ENCODE measurements around the gene DNM3. TPM values are rescaled to one million over a fixed set of nuclear protein-coding genes. Genes with fewer than 3 reads are reported as not detected.

DNM3 gene
- total RNA-seq, 2 experiments from 2014 or later: 1.7 to 2.2 TPM

- no peaks in the 10 kb centered on the region for H3K9me3 Mint-ChIP-seq (ENCODE audit: low read depth)
- no peaks in the 10 kb centered on the region for H3K27me3 Mint-ChIP-seq
- ATAC-seq (no peak), DNase-seq (no peak)
- CTCF ChIA-PET: no interaction called here
- H3K4me1 Mint-ChIP-seq: no peaks in the 10 kb centered on the region
- no peak overlapping the region for H3K27ac Mint-ChIP-seq
- peaks cover 1% of the 10 kb centered on the region for H3K36me3 Mint-ChIP-seq
- no peak overlapping the region for H3K4me3 Mint-ChIP-seq
These were observed 482.4 kb downstream of the DNM3 start for GRCh38 chr1:172323686-172324085.

GRCh38 chr1:172324086-172324485 lies 482.8 kb downstream of the DNM3 start:
- no peak for DNase-seq
- Mint-ChIP-seq H3K4me3 (no peak overlapping the region), H3K36me3 (peaks cover 1% of the 10 kb centered on the region), H3K27ac (no peak overlapping the region), H3K27me3 (no peaks in the 10 kb centered on the region), H3K9me3 (ENCODE audit: low read depth) (no peaks in the 10 kb centered on the region), H3K4me1 (no peaks in the 10 kb centered on the region)
- CTCF ChIA-PET: no interaction called here
- no peak for ATAC-seq

- H3K4me3 Mint-ChIP-seq: no peak overlapping the region
- CTCF ChIA-PET: no interaction called here
- H3K27ac Mint-ChIP-seq: no peak overlapping the region
These were observed 483.5 kb downstream of the DNM3 start for GRCh38 chr1:172324761-172325160.

GRCh38 chr1:172325531-172325930 lies 484.2 kb downstream of the DNM3 start:
- Mint-ChIP-seq H3K27me3 (no peaks in the 10 kb centered on the region), H3K4me1 (no peaks in the 10 kb centered on the region), H3K4me3 (no peak overlapping the region), H3K36me3 (peaks cover 1% of the 10 kb centered on the region), H3K9me3 (ENCODE audit: low read depth) (no peaks in the 10 kb centered on the region), H3K27ac (no peak overlapping the region)
- ATAC-seq (no peak), DNase-seq (no peak)
- CTCF ChIA-PET: no interaction called here

More at GRCh38 chr1:172324761-172325160, 483.5 kb downstream of the DNM3 start:
- Mint-ChIP-seq H3K36me3 (peaks cover 1% of the 10 kb centered on the region), H3K27me3 (no peaks in the 10 kb centered on the region), H3K9me3 (ENCODE audit: low read depth) (no peaks in the 10 kb centered on the region), H3K4me1 (no peaks in the 10 kb centered on the region)
- ATAC-seq (no peak), DNase-seq (no peak)

- ATAC-seq (no peak), DNase-seq (no peak)
- CTCF ChIA-PET: no interaction called here
- Mint-ChIP-seq H3K9me3 (ENCODE audit: low read depth) (no peaks in the 10 kb centered on the region), H3K4me1 (no peaks in the 10 kb centered on the region), H3K4me3 (no peak overlapping the region), H3K27ac (no peak overlapping the region), H3K36me3 (peaks cover 1% of the 10 kb centered on the region), H3K27me3 (no peaks in the 10 kb centered on the region)
These were observed 484.8 kb downstream of the DNM3 start for GRCh38 chr1:172326136-172326535.

- no peak overlapping the region for H3K4me3 Mint-ChIP-seq
These were observed 487.0 kb downstream of the DNM3 start for GRCh38 chr1:172328266-172328665.

GRCh38 chr1:172332230-172332629 lies 490.9 kb downstream of the DNM3 start:
- H3K36me3 Mint-ChIP-seq: peaks cover 5% of the 10 kb centered on the region
- H3K27me3 Mint-ChIP-seq: no peaks in the 10 kb centered on the region
- CTCF ChIA-PET: interaction anchor here (0.8 kb wide), 1 partner anchor 11 kb away, joined by 3 read pairs; no protein-coding TSS in a partner anchor
- no peaks in the 10 kb centered on the region for H3K9me3 Mint-ChIP-seq (ENCODE audit: low read depth)
- no peaks in the 10 kb centered on the region for H3K4me1 Mint-ChIP-seq
- H3K4me3 Mint-ChIP-seq: no peak overlapping the region
- DNase-seq: no peak
- no peak overlapping the region for H3K27ac Mint-ChIP-seq
- ATAC-seq: no peak

More at GRCh38 chr1:172328266-172328665, 487.0 kb downstream of the DNM3 start:
- Mint-ChIP-seq H3K36me3 (peaks cover 5% of the 10 kb centered on the region), H3K27me3 (no peaks in the 10 kb centered on the region), H3K9me3 (ENCODE audit: low read depth) (no peaks in the 10 kb centered on the region), H3K4me1 (no peaks in the 10 kb centered on the region), H3K27ac (no peak overlapping the region)
- CTCF ChIA-PET: no interaction called here
- ATAC-seq (no peak), DNase-seq (no peak)

GRCh38 chr1:172335377-172335776 lies 494.1 kb downstream of the DNM3 start:
- H3K4me3 Mint-ChIP-seq: no peak overlapping the region
- H3K27ac Mint-ChIP-seq: no peak overlapping the region
- DNase-seq (no peak), ATAC-seq (no peak)
- no peaks in the 10 kb centered on the region for H3K9me3 Mint-ChIP-seq (ENCODE audit: low read depth)
- H3K36me3 Mint-ChIP-seq: peaks cover 8% of the 10 kb centered on the region
- H3K27me3 Mint-ChIP-seq: no peaks in the 10 kb centered on the region
- CTCF ChIA-PET: no interaction called here
- H3K4me1 Mint-ChIP-seq: peaks cover 25% of the 10 kb centered on the region

- H3K27ac Mint-ChIP-seq: peak overlapping the region; percentile 65
- peak; percentile 51 for DNase-seq
These were observed 497.0 kb downstream of the DNM3 start for GRCh38 chr1:172338295-172338735.

GRCh38 chr1:172339842-172340241 lies 498.5 kb downstream of the DNM3 start:
- DNase-seq (no peak), ATAC-seq (no peak)
- H3K9me3 Mint-ChIP-seq (ENCODE audit: low read depth): no peaks in the 10 kb centered on the region
- no peak overlapping the region for H3K27ac Mint-ChIP-seq
- H3K4me1 Mint-ChIP-seq: peaks cover 54% of the 10 kb centered on the region
- CTCF ChIA-PET: interaction anchor here (2.3 to 3.0 kb wide), 2 partner anchors 19 to 60 kb away, joined by 6 to 18 read pairs; no protein-coding TSS in a partner anchor
- H3K4me3 Mint-ChIP-seq: no peak overlapping the region
- H3K27me3 Mint-ChIP-seq: no peaks in the 10 kb centered on the region
- peaks cover 7% of the 10 kb centered on the region for H3K36me3 Mint-ChIP-seq

More at GRCh38 chr1:172338295-172338735, 497.0 kb downstream of the DNM3 start:
- Mint-ChIP-seq H3K4me1 (peaks cover 44% of the 10 kb centered on the region), H3K36me3 (peaks cover 7% of the 10 kb centered on the region), H3K4me3 (no peak overlapping the region), H3K27me3 (no peaks in the 10 kb centered on the region), H3K9me3 (ENCODE audit: low read depth) (no peaks in the 10 kb centered on the region)
- ATAC-seq: peak; percentile 78
- CTCF ChIA-PET: interaction anchor here (0.9 to 3.0 kb wide), 5 partner anchors 12 to 248 kb away, joined by 3 to 18 read pairs (median 4); no protein-coding TSS in a partner anchor

- ATAC-seq (no peak), DNase-seq (no peak)
- CTCF ChIA-PET: interaction anchor here (2.3 to 3.0 kb wide), 2 partner anchors 18 to 59 kb away, joined by 6 to 18 read pairs; no protein-coding TSS in a partner anchor
- Mint-ChIP-seq H3K4me1 (peaks cover 54% of the 10 kb centered on the region), H3K4me3 (no peak overlapping the region), H3K27ac (no peak overlapping the region), H3K9me3 (ENCODE audit: low read depth) (no peaks in the 10 kb centered on the region), H3K27me3 (no peaks in the 10 kb centered on the region), H3K36me3 (peaks cover 7% of the 10 kb centered on the region)
These were observed 499.2 kb downstream of the DNM3 start for GRCh38 chr1:172340520-172340919.

GRCh38 chr1:172341697-172342096 lies 500.4 kb downstream of the DNM3 start:
- Mint-ChIP-seq H3K9me3 (ENCODE audit: low read depth) (peaks cover 3% of the 10 kb centered on the region), H3K4me1 (peaks cover 54% of the 10 kb centered on the region), H3K27ac (no peak overlapping the region), H3K4me3 (no peak overlapping the region), H3K27me3 (no peaks in the 10 kb centered on the region), H3K36me3 (peaks cover 13% of the 10 kb centered on the region)
- DNase-seq: no peak
- ATAC-seq: no peak
- CTCF ChIA-PET: no interaction called here

- Mint-ChIP-seq H3K27me3 (no peaks in the 10 kb centered on the region), H3K27ac (peak overlapping the region; percentile 41), H3K36me3 (peaks cover 22% of the 10 kb centered on the region), H3K4me3 (no peak overlapping the region), H3K9me3 (ENCODE audit: low read depth) (peaks cover 8% of the 10 kb centered on the region), H3K4me1 (peaks cover 52% of the 10 kb centered on the region)
- DNase-seq (no peak), ATAC-seq (no peak)
- CTCF ChIA-PET: interaction anchor here (1.0 to 1.6 kb wide), 4 partner anchors 10 to 38 kb away, joined by 3 to 8 read pairs (median 4); no protein-coding TSS in a partner anchor
These were observed 501.4 kb downstream of the DNM3 start for GRCh38 chr1:172342584-172343239.

Measured in activated CD8-positive, alpha-beta memory T cell treated with anti-CD3 and anti-CD28 coated beads, Interleukin-2, amount 10 ng/mL, durations not matched to agents 7 days and 5 days (primary cell).